Left lung (tissue), 10 donors: ENCODE results near the gene NUP98. TPM values are rescaled to one million over a fixed set of nuclear protein-coding genes. Genes with fewer than 3 reads are reported as not detected.

Experiments used
- ATAC-seq: fragments of 200-7000 bp; cut with Tn5 transposase; one replicate; pipeline ENCODE4 v1.9.1; 2020; ENCODE audit warnings: moderate library complexity
- DNase-seq, 4 donors: peaks; one replicate each; pipeline ENCODE4 v3.0.0-alpha.2; 2013 to 2020
- H3K27ac ChIP-seq, 2 donors: fragments of 200-600 bp; sonication (generic) in 1 of 2; one replicate each; pipeline versions ENCODE4 v1.5.0 to v1.8.0; 2020 to 2021
- H3K27me3 ChIP-seq, 2 donors: fragments of 200-600 bp; sonication (generic) in 1 of 2; one replicate each; pipeline versions ENCODE4 v1.5.0 to v1.8.0; 2020 to 2021
- H3K36me3 ChIP-seq, 2 donors: fragments of 200-600 bp; sonication (generic) in 1 of 2; one replicate each; pipeline versions ENCODE4 v1.5.0 to v1.8.0; 2020 to 2021
- H3K4me1 ChIP-seq, 2 donors: fragments of 200-600 bp; one replicate each; pipeline ENCODE4 v1.8.0; 2021
- H3K4me3 ChIP-seq, 2 donors: fragments of 200-600 bp; sonication (generic) in 1 of 2; one replicate each; pipeline versions ENCODE4 v1.5.0 to v1.8.0; 2020 to 2021; ENCODE audit warnings: mild to moderate bottlenecking in 1 of 2
- H3K9me3 ChIP-seq, 2 donors: fragments of 200-600 bp; sonication (generic) in 1 of 2; one replicate each; pipeline versions ENCODE4 v1.5.0 to v1.8.0; 2020 to 2021
- intact Hi-C, 2 donors: fragments of 100-400 bp; cut with DNase I; formaldehyde crosslinking; loops; one replicate each; pipeline versions ENCODE4 v1.11.2 to v1.14.2; 2022
- polyA plus RNA-seq, 6 donors: library from polyadenylated mRNA; unstranded; fragments of 120-200 nt; gene quantifications; one replicate each; pipeline ENCODE4 v1.2.1, GENCODE V29; 2013; ENCODE audit not compliant: insufficient read length in 6 of 6
- total RNA-seq, 2 donors: library from RNA; stranded (reverse); fragmentation: NEBNext Ultra II Directional; extraction: Animal tissue kit (Norgen Biotek cat#: 25700); gene quantifications; one replicate each; pipeline ENCODE4 v1.2.1, GENCODE V29; 2021
- TF ChIP-seq, protein P1 (sequence below), 2 donors: fragments of 200-600 bp; sonication (generic) in 1 of 2; IDR thresholded peaks; one replicate each; pipeline versions ENCODE4 v1.5.0 to v1.8.0; 2021; ENCODE audit warnings: antibody characterized with exemption in 2 of 2
- donor health status: DM: no; HTN: yes; CAD: no.
- donor health status: DM: no; HTN: no; CAD: no.

Gene NUP98
- total and polyA plus RNA-seq, 8 donors, result 59.9 to 76.3 (median 66.8) TPM

DNA sequence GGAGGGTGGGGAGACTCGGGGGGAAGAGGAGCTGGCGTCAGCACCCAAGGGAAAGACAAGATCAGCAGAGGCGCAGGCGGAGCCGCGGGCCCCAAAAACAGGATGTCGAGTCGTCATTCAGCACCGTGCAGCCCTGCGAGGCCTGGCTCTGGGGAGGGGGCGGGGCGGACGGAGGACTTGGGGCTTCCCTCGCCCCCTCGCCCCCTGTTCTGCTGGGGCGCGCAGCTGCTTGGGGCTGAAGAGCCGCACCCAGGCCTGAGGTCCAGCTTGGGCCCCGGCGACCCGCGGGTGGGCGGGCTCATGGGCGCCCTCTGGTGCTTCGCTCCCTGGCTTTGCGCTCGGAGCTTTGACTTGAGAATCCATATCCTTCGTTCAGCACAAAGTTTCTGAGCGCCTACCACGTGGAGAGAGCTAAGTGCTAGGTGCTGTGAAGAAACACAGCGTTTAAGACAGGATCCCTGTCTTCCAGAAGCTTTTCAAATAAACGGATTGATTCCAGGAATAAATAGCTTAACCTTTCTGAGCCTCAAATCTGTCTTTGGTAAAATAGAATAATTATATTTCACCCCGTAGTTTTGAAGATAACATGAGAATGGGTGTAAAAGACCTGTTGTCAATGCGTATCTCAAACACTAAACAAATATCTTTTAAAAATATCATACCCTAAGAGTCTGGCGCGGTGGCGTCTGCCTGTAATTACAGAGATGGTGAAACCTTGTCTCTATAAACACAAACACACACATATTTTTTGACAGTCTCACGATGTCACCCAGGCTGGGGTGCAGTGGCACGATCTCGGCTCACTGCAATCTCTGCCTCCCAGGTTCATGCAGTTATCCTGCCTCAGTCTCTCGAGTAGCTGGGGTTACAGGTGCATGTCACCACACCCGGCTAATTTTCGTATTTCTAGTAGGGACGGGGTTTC, 44.3 kb upstream of the NUP98 start:
- no peaks in the 10 kb centered on the region for H3K9me3 ChIP-seq
- no peaks in the 10 kb centered on the region for H3K36me3 ChIP-seq
- H3K27ac ChIP-seq, result peak overlapping the region; percentile 97 to 99
- DNase-seq, result peak; percentile 78 to 97 (median 88)
- H3K4me3 ChIP-seq, result peak overlapping the region; percentile 88 to 93
- TF ChIP-seq, protein P1, sequence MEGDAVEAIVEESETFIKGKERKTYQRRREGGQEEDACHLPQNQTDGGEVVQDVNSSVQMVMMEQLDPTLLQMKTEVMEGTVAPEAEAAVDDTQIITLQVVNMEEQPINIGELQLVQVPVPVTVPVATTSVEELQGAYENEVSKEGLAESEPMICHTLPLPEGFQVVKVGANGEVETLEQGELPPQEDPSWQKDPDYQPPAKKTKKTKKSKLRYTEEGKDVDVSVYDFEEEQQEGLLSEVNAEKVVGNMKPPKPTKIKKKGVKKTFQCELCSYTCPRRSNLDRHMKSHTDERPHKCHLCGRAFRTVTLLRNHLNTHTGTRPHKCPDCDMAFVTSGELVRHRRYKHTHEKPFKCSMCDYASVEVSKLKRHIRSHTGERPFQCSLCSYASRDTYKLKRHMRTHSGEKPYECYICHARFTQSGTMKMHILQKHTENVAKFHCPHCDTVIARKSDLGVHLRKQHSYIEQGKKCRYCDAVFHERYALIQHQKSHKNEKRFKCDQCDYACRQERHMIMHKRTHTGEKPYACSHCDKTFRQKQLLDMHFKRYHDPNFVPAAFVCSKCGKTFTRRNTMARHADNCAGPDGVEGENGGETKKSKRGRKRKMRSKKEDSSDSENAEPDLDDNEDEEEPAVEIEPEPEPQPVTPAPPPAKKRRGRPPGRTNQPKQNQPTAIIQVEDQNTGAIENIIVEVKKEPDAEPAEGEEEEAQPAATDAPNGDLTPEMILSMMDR (IDR thresholded peaks at IDR 0.05), result peak; percentile 73 to 83
- peak; percentile 80 for ATAC-seq
- no peaks in the 10 kb centered on the region for H3K27me3 ChIP-seq
- intact Hi-C loops, result no loop called here
- peaks cover 28 to 41% of the 10 kb centered on the region in 2 donors for H3K4me1 ChIP-seq

DNA sequence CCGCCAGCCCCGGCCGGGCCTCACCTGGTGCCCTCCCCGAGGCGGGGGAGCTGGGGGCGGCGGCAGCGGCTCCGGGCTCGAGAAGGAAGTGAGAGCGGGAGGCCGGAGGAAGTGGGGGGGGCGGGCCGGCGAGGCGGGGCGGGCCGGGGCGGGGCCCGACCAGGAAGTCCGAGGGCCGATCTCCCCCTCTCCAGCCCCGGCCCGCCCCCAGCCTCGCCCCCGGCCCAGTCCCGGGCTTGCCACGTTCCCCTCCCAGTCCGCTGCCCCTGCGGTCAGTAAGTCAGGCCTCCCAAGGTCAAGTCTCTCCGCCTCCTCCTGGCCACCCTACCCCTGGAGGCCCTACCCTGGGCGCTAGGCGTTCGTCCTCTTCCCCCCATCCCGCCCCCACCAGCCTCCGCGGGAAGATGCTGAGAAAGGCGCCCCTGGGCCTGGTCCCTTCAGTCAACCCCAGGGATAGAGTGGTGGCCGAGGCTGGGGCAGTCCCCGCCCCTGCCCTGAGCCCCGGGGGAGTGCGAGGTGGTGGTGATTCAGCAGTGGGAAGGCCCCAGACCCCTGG, 43.6 kb upstream of the NUP98 start, which contains the start of gene RHOG:
Gene RHOG (minus strand): TSS at position 90 of the 556 bp plus-strand sequence. CDS start 12,821 bp downstream, outside the sequence.
- peak; percentile 85 for ATAC-seq
- intact Hi-C loops, result no loop called here
- H3K27ac ChIP-seq, result peak within 1 kb of the TSS; percentile 97 to 99

DNA sequence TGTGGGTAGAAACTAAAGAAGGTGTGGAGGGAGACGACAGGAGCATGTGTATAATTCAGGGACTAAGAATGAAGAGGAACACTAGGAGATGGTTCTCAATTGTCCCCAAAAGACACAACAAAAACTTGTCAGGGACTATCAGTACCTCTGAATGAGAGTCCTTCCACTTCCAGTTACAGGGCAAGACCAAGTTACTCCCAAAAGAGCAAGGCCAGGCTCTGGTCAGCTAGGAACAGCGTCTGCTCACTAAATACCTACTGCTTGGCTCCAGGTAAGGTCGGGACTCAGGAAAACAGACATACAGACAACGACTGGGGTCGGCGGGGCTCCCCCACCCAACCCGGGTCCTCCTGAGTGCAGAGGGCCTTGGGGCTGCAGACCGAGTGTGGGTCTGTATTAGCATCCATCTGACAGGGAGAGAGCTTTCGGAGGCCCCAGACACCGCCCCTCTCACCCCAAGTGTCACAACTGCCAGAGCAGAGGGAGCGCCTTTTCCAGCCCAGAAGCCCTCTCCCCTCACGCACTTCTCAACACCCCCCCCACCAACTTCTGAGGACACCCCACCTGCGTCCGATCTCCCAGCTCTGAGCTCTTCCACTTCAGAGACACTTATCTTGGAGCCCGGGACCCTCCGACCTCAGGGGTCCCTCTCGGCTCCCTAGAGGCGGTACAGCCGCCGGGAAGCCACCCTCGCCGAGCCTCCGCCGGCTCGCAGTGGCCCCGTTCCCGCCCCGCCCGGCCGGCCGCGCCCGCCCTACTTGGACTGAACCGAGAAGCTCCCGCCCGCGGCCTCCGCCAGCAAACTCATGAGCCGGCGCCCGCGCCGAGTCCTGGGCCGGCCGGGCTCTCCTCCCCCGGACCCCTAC, 42.9 kb upstream of the NUP98 start:
- peak; percentile 23 for ATAC-seq
- intact Hi-C loops, result no loop called here
- no peaks in the 10 kb centered on the region for H3K27me3 ChIP-seq
- peak overlapping the region; percentile 88 to 93 for H3K4me3 ChIP-seq
- H3K9me3 ChIP-seq, result no peaks in the 10 kb centered on the region
- peaks cover 35 to 55% of the 10 kb centered on the region in 2 donors for H3K4me1 ChIP-seq
- H3K27ac ChIP-seq, result peak overlapping the region; percentile 97 to 99
- DNase-seq, result peak in 2 of 4 donors; percentile 54 to 78
- no peaks in the 10 kb centered on the region for H3K36me3 ChIP-seq
- TF ChIP-seq, protein P1 (IDR thresholded peaks at IDR 0.05), result no peak

More for the DNA sequence above, 43.6 kb upstream of the NUP98 start, which contains the start of gene RHOG:
- Histone ChIP-seq H3K9me3 (no peaks in the 10 kb centered on the region), H3K4me3 (peak within 1 kb of the TSS; percentile 88 to 93), H3K36me3 (no peaks in the 10 kb centered on the region), H3K27me3 (no peaks in the 10 kb centered on the region), H3K4me1 (peaks cover 30 to 48% of the 10 kb centered on the region in 2 donors)
- peak; percentile 68 to 97 (median 86) for DNase-seq
- TF ChIP-seq, protein P1 (IDR thresholded peaks at IDR 0.05), result no peak

DNA sequence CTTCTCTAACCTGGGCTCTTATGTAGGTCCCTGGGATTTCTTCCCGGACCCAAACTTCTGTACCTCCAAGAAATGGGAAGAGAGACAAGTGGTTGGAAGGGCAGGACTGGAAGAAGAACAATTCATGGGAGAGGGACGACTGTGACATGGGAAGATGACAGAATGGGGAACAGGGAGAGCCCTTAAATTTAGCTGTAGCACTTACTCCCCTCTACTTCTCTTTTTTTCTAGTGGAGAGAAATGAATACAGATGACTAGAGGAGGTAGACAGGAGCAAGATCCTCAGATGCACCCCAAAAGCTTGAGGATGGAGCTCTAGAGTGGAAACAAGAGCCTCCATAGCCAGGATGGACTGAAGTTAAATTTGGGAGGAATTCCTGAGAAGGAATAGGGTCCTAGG, 41.1 kb upstream of the NUP98 start:
- TF ChIP-seq, protein P1 (IDR thresholded peaks at IDR 0.05), result no peak
- intact Hi-C loops, result no loop called here
- peak overlapping the region; percentile 48 to 99 for H3K27ac ChIP-seq
- H3K9me3 ChIP-seq, result no peaks in the 10 kb centered on the region
- ATAC-seq, result no peak
- peaks cover 39 to 72% of the 10 kb centered on the region in 2 donors for H3K4me1 ChIP-seq
- no peaks in the 10 kb centered on the region for H3K27me3 ChIP-seq
- H3K36me3 ChIP-seq, result peaks cover 0 to 12% of the 10 kb centered on the region in 2 donors
- peak overlapping the region in 1 of 2 donors; percentile 88 for H3K4me3 ChIP-seq
- no peak for DNase-seq
